GM18507 (cell line): Measurements from ENCODE around the gene ODAD4.

Experiments used
- DNase-seq: peaks from one replicate; pipeline ENCODE4 v3.0.0; 2011; ENCODE audit warnings: low read depth; ENCODE audit not compliant: insufficient read length; ENCODE audit errors: extremely low spot score
- FAIRE-seq: peaks from 2 replicates; lab custom pipeline; 2011; peaks lifted over from hg19 to GRCh38; lab: Jason Lieb, UNC

ODAD4 gene

DNA sequence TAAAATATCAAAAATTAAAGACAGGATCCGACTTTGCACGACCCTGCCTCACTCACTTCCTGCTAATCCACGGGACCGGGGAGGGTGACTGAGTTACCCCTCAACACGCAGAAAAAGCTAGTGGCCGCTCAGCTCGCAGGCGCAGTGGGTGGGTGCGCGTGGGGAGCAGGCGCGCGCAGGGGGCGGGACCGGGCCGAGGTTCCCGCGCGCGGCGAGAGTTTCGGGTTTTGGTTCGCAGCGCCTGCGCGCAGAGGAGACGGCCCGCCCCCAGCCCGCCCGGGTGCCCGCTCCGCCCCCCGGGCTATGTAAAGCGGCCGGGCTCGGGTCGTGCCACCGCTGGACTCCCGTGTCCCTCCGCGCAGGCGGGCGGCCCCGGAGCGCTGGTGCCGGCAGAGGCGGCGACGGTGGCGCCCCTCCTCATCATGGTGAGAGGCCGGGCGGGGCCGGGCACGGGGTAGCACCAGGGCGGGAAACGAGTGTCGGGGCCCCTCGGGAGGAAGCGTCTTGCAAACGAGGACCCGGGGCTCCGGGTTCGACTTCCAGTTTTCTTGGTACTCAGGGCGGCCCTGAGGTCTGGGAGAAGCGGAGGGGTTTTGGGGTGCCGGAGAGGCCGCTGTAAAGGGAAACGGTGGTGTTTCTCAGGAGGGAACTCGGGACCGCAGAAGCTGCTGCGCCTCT lies 36.2 kb downstream of the ODAD4 start, which contains the start of gene CNP:
TSS of gene CNP (plus strand) at position 333 of the 678 bp plus-strand sequence. CDS start at position 423, 90 bp downstream.
- peak; percentile 93 for DNase-seq
- FAIRE-seq, result peak; percentile 77

DNA sequence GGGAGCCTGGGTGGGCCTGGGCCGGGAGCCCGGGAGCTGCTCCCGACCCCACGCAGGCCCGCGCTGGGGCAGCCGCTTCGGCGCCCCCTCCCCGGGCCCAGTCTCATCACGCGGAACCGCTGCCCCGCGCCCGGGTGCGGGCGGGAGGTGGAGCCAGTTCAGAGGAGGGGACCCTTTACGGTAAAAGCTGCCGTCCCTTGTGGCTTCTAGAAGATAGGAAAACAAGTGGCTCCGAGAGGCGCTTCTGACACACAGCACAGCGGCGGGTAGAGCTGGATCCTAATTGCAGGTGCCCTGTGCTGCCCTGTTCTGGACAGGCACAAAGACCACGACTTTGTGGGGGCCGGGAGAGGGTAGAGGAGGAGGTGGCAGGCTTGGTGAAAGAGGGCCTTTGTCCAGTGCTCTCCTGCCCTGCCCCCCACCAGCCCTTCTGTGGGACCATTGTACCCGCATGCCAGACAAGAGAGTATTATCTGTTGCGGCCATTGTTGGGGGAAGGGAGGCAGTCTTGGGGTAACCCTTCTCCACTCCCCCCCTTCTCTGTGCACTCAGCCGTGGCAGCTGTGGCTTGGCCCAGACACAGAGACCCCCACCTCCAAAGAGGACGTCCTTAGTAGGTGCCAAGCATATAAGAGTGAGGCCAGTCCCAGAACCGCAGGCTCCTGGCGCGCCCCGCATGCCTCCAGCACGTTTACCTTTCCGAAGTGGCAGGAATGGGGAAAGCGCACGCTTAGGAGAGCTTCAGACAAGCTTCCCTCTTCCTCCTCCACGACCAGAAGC lies 36.9 kb downstream of the ODAD4 start:
- DNase-seq, result no peak

DNA sequence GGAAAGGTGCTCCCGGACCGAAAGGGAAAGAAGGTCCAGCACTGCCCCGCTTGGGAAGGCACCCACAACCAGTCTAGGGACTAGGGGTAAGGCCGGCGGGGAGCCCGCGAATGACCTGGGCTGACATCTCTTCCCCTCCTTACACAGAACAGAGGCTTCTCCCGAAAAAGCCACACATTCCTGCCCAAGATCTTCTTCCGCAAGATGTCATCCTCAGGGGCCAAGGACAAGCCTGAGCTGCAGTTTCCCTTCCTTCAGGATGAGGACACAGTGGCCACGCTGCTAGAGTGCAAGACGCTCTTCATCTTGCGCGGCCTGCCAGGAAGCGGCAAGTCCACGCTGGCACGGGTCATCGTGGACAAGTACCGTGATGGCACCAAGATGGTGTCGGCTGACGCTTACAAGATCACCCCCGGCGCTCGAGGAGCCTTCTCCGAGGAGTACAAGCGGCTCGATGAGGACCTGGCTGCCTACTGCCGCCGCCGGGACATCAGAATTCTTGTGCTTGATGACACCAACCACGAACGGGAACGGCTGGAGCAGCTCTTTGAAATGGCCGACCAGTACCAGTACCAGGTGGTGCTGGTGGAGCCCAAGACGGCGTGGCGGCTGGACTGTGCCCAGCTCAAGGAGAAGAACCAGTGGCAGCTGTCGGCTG lies 37.6 kb downstream of the ODAD4 start:
- FAIRE-seq, result no peak

More for the DNA sequence above, 36.9 kb downstream of the ODAD4 start:
- no peak for FAIRE-seq

DNA sequence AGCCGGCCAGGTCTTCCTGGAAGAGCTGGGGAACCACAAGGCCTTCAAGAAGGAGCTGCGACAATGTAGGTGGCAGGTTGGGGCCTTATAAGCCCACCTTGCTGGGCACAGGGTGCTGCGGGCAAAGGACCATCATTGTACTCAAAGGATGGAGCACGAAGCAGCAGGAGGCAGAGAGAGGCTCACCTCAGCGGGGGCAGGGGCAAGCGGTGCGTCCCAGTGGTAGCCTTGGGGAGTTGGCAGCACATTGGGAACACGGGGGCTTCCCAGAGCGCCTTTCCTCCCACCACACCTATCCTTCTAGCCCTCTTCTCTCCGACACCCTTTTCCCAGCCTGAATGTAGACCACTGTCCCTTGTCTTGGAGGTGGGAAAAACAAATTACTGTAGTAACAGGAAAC lies 38.3 kb downstream of the ODAD4 start:
- DNase-seq, result no peak
- no peak for FAIRE-seq

More for the DNA sequence above, 37.6 kb downstream of the ODAD4 start:
- no peak for DNase-seq

DNA sequence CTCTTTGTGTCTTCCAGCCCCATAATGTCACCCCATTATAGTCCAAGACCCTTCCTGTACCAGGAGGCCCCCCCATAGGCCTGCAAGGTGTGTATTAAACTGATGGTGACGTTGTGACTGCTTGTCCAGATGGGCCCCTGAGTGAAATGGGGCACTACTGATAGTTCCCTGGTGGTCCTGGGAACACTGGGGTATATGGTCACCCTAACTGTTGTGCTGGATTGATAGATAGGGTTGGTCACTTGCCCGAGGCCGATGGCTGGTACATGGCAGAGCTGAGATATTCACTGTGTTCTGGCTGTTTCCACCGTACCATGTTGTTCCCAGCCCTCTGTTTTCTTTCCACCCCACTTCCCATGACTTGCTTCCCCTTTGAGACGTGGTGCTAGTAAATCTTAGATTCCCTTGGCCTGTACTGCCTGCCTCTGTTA lies 40.5 kb downstream of the ODAD4 start:
- DNase-seq (no peak), FAIRE-seq (no peak)

DNA sequence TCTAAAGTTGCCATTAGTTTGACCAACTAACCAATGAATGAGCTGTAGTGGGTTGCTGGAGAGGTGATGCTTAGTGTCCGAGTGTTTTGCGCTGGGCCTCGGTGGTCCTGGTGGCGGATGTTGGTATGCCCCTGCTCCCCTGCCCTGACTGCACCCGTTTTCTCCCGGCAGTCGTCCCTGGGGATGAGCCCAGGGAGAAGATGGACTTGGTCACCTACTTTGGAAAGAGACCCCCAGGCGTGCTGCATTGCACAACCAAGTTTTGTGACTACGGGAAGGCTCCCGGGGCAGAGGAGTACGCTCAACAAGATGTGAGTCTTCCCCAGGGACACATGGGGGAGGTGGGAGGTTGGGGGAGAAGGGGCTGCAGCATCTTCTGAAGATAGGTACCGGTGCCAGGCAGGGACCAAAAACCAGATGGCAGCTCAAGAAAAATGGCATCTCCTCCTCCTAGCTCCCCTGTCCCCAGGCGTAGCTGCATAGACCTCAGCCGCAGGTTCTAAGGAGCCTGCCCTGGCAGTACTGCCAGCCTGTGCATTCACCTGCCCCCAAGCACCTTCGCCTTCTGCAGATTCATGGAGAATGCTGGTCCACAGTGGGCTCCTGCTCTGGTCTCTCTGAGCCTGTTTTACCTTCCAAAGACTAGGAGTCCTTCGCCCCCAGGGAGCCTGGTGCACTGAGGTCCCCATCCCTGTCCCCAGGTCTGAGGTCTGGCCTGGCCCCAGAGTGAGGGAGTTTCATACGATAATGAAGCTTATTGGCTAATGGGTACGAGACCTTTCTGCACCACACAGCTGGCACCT lies 41.5 kb downstream of the ODAD4 start:
- no peak for FAIRE-seq

DNA sequence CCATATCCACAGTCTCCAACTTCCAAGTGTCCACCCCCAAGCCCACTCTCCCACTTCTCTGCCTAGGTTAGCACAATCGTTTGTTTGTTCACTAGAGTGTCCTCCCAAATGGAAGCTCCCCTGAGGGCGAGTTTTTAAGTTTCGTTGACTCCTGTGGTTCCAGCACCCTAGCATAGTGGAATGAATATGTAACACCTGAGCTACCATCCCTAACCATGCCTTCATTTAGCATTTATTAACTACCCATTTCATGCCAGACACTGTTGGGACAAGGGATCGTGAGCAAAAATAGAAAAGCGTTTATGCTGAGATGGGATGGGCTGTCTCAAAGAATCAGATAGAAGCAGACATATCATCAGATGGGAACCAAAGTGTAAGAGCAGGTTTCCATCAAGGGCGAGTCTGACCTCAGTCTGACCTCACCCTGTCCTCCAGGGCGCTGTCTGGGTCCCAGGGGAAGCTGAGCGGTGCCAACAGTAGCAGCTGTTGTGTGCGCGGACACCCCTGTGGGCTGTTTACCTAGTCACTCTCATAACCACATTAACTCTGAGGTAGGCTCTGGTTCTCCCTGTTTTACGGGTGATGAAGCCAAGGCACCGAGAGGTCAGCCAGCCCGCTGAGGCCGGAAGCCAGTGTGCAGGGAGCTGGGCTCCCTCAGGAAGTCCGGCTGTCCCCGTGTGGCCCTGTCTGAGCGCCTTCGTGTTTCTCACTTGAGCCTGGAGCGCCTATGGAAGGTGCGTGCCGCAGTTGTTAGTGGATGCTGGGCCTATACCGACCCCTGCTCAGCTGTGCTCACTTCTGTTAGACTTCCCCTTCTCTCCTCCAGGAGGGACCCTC lies 42.4 kb downstream of the ODAD4 start:
- peak; percentile 87 for FAIRE-seq
- DNase-seq, result peak; percentile 56

More for the DNA sequence above, 41.5 kb downstream of the ODAD4 start:
- DNase-seq, result no peak

DNA sequence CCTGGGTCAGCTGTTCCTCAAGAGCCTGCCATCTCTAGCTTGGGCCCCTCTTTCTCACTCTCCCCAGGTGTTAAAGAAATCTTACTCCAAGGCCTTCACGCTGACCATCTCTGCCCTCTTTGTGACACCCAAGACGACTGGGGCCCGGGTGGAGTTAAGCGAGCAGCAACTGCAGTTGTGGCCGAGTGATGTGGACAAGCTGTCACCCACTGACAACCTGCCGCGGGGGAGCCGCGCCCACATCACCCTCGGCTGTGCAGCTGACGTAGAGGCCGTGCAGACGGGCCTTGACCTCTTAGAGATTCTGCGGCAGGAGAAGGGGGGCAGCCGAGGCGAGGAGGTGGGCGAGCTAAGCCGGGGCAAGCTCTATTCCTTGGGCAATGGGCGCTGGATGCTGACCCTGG lies 43.0 kb downstream of the ODAD4 start:
- FAIRE-seq, result no peak
- DNase-seq, result no peak

DNA sequence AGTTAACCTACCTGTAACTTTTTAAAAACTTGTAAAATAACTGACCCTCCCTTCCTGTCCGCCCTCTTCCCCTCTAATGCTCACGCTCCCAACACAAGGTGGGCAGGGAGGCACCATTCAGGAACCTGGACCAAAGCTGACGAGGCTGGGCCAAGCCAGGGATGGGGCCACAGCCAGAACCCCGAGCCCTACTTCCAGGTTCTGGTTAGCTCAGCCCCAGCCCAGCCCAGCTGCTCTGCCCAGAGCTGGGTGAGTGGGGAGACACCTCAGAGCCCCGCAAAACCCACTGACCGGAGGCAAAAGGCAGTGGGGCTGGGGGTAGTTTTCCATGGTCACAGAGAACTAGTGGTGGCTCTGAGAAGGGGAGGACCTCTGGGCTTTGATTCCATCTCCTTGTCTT lies 43.6 kb downstream of the ODAD4 start:
- FAIRE-seq (no peak), DNase-seq (no peak)

DNA sequence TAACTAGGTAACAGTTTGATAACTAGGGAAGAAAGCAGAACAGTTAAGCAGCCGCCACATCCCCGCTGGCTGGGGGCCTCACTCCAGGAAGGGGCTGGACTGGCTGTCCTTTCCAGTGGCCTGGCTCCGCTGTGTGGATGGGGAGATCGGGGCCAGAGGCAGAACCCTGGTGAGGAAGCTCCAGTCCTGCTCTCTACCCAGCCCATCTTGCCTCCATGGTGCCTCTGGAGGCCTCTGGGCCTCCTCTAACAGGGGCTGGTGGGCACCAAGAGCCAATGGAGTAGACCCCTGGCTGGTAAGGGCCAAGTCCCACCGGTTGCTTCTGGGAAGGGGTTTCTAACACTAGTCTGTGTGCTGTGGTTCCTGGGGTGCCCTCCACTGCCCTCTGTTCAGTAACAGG lies 44.2 kb downstream of the ODAD4 start:
- no peak for DNase-seq
- FAIRE-seq, result no peak

DNA sequence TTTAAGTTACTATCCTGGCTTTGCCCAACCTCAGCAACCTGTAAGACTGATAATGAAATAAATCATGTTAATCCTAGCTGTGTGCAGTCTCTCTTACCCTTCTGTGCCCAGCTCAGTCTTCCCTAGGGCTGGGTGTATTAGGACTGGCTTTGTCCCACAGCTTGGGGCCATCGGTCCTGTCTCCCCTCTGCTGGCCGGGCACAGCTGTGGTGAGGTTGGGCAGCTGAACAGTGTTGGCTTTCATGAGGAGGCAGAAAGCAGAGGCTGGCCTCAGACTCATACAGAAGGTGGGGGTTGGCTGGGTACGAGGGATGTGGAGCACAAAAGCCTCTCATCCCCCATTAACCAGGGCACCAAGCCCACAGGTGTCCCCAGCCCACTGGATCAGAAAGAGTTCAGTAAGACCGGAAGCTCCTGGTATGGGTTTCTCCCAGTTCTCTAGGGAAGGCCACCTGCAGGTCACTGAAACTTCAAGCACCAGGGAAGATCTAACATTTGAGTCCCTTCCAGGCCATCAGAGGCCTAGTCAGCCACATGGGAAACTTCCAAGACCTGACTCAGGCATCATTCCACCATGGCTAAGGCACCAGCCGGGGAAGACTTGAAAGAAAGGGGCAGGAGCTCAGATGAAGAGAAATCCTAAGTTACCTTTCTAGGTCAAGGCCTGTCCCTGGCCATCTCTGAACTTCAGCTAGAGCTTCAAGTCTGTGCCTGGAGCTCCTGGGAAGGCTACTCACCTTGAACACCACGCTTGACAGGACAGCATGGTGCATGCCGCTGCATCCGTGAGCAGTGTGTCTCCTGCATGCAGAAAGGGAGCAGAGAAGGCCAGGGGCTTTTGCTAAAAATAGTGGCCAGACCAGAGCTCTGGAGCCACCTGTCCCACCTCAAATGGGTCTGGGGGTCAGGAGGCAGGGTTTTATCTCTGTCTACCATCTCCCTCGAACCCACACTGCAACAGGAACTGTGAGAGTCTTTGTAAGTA lies 45.0 kb downstream of the ODAD4 start:
- DNase-seq (no peak), FAIRE-seq (no peak)

DNA sequence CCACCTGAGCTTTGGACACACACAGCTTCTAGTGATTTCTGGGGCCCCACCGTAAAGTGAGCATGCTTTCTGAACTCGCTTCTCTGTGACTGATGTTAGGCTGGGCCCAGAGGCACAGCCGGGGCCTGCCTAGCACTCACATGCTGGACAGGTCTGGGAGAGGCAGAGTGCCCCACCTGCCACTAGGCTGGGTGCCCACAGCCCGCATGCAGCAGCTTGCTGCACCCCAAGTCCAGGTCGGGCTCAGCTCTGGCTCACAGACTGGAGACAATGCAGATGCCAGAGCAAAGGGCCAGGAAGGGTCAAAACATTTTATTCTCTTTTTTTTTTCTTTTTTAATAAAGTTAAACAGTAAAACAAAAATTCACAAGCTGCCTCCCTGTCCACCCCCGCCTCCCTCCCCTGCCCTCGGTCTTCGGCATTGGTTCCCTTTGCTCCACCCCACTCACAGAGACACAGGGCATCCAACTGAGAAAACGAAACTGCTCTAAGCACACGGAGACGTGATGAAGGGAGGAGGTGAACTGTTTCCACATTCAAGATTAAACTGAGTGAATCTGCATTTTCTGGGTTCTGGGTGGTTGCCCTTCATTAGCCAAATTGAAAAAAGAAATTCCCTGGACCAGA lies 45.8 kb downstream of the ODAD4 start:
- FAIRE-seq (peak; percentile 89), DNase-seq (no peak)

DNA sequence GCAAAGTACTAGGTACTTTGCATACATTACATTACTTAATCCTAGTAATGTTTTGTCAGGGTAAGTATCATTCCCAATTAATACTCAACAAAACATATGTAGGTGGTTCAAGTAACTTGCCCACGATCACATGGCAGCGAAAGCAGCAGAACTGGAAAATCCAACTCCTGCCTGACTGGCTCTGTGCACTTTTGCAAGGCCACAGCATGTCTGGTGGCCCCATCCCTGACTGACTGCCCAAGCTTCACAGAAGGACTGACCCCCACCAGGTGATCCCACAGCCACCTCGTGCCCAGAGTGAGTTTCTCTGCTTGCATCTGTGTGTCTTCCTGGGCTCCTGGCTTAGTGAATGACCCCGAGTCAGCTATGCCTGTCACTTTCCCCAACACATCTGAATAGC lies 47.6 kb downstream of the ODAD4 start:
- FAIRE-seq, result no peak
- no peak for DNase-seq

DNA sequence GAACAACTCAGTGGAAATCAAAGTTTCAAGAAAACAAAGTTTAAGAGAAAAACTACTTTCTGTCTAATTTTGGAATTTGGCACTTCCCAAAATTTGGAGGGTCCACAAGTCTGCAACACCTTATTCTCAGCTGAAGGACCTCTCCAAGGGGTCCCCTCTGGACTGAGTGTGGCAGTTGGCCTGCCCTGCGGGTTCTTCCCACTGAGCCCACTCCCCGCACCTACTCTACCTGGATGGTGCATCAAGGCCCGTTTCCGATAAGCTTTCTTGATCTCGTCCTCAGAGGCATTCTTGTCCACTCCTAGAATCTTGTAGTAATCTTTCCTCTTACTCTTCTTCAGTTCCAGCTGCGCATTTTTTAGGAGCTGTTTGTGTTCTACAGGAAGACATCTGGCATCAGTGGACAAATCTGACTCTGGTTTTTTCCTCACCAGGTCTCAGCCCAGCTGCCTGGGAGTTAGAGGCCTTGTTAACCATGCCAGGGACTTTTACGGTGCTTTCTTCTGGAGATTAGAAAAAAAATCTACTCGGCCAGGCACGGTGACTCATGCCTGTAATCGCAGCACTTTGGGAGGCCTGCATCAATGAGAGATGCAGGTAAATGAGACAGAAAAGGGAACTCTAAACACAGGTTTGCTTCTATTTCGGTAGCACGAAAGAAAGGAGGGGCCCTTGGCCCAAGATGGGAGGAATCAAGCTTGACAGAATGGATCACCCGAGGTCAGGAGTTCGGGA lies 51.8 kb downstream of the ODAD4 start:
- no peak for DNase-seq
- FAIRE-seq, result no peak

DNA sequence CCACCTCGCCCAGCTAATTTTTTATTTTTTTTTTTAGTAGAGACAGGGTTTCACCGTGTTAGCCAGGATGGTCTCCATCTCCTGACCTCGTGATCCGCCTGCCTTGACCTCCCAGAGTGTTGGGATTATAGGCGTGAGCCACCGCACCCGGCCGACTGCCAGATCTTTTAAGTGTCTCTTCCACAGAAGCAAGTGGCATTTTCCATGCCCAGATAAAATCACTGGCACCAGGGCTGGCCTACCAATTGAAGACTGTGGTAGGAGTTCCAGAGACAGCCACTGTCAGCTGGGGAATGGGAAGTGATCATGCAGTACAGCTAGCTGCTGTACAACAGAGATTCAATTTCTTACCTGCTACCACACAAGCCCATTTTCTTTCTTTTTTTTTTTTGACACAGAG lies 54.0 kb downstream of the ODAD4 start:
- no peak for FAIRE-seq

DNA sequence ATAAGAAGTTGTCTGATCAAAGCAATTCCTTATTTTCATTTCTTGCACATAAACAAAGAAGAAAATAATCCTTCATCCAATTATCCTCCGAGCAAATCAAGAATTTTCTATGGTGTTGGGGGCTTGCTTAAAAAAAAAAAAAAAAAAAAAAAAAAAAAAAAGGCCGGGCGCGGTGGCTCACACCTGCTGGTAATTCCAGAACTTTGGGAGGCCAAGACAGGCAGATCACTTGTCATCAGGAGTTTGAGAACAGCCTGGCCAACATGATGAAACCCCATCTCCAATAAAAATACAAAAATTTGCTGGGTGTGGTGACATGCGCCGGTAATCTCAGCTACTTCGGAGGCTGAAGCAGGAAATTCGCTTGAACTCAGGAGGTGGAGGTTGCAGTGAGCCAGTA lies 55.5 kb downstream of the ODAD4 start:
- no peak for DNase-seq
- FAIRE-seq, result no peak

More for the DNA sequence above, 54.0 kb downstream of the ODAD4 start:
- DNase-seq, result no peak

DNA sequence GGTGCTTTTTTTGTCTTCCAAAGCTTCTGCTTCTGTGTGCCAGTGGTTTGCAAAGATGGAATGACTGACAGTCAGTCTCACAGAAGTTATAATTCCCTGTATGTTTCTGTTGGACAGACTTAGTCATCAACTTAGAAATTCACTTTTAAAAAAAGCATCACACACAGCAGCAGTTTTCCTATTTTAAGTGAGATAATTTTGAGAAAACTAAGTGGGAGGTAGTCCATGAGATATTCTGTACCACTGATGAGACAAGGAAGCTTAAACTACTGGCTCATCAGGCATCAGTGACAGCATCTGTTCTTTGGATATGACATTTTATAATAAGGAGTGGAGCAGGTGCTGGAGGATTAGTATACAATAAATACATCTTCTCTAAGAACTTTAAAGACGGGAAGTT lies 56.2 kb downstream of the ODAD4 start:
- no peak for FAIRE-seq
- no peak for DNase-seq
